Measurements from ENCODE around the gene ETV2.
"Not testable (repeated sequence)": the region's sequence is repeated elsewhere in the genome, so short reads cannot be mapped to it uniquely, and the experiment has no call there.

ETV2 gene

GRCh38 chr19:35641515-35642151, at the start of gene ETV2:
Gene ETV2 (plus strand): TSS chr19:35641745. CDS start chr19:35642461, 716 bp downstream.
- H3K4me3 ChIP-seq (ENCODE audit: low read depth, low read length) = no peak within 1 kb of the TSS
- no peak for TF ChIP-seq CTCF (IDR thresholded peaks at IDR 0.05; ENCODE audit: low read depth, low read length, missing control alignments)
- DNase-seq (ENCODE audit: low read depth) = no peak
- in situ Hi-C loops (cut with HindIII; ENCODE audit: low sequenced_read_pairs) = no loop called here

- H3K4me3 ChIP-seq (ENCODE audit: low read depth, low read length) = no peak overlapping the region
- peak; percentile 29 for TF ChIP-seq CTCF (IDR thresholded peaks at IDR 0.05; ENCODE audit: low read depth, low read length, missing control alignments)
- no peak for DNase-seq (ENCODE audit: low read depth)
- in situ Hi-C loops (cut with HindIII; ENCODE audit: low sequenced_read_pairs) = no loop called here
Measured at GRCh38 chr19:35592226-35592625, 49.3 kb upstream of the ETV2 start.

GRCh38 chr19:35595026-35595425, 46.5 kb upstream of the ETV2 start:
- in situ Hi-C loops (cut with HindIII; ENCODE audit: low sequenced_read_pairs); DNase-seq (ENCODE audit: low read depth); H3K4me3 ChIP-seq (ENCODE audit: low read depth, low read length): not testable (repeated sequence)

GRCh38 chr19:35595928-35596327, 45.6 kb upstream of the ETV2 start:
- H3K4me3 ChIP-seq (ENCODE audit: low read depth, low read length) = no peak overlapping the region
- no peak for DNase-seq (ENCODE audit: low read depth)
- in situ Hi-C loops (cut with HindIII; ENCODE audit: low sequenced_read_pairs) = no loop called here
- no peak for TF ChIP-seq CTCF (IDR thresholded peaks at IDR 0.05; ENCODE audit: low read depth, low read length, missing control alignments)

GRCh38 chr19:35596366-35596999, 45.1 kb upstream of the ETV2 start:
- DNase-seq (ENCODE audit: low read depth) = no peak

GRCh38 chr19:35601971-35602370, 39.6 kb upstream of the ETV2 start:
- DNase-seq (ENCODE audit: low read depth) = no peak
- no peak overlapping the region for H3K4me3 ChIP-seq (ENCODE audit: low read depth, low read length)
- in situ Hi-C loops (cut with HindIII; ENCODE audit: low sequenced_read_pairs) = no loop called here
- no peak for TF ChIP-seq CTCF (IDR thresholded peaks at IDR 0.05; ENCODE audit: low read depth, low read length, missing control alignments)

More at GRCh38 chr19:35596366-35596999, 45.1 kb upstream of the ETV2 start:
- no peak for TF ChIP-seq CTCF (IDR thresholded peaks at IDR 0.05; ENCODE audit: low read depth, low read length, missing control alignments)
- in situ Hi-C loops (cut with HindIII; ENCODE audit: low sequenced_read_pairs) = no loop called here
- no peak overlapping the region for H3K4me3 ChIP-seq (ENCODE audit: low read depth, low read length)

GRCh38 chr19:35604436-35604835, 37.1 kb upstream of the ETV2 start:
- in situ Hi-C loops (cut with HindIII; ENCODE audit: low sequenced_read_pairs); DNase-seq (ENCODE audit: low read depth); H3K4me3 ChIP-seq (ENCODE audit: low read depth, low read length): not testable (repeated sequence)

- DNase-seq (ENCODE audit: low read depth); H3K4me3 ChIP-seq (ENCODE audit: low read depth, low read length); in situ Hi-C loops (cut with HindIII; ENCODE audit: low sequenced_read_pairs): not testable (repeated sequence)
Measured at GRCh38 chr19:35607170-35607569, 34.4 kb upstream of the ETV2 start.

All from astrocyte of the cerebellum (primary cell).